ENCODE data around the gene DYNLL2.
A peak's percentile ranks its signal among the peaks of the same experiment; 100 is the strongest.
"Not testable (repeated sequence)": the region's sequence is repeated elsewhere in the genome, so short reads cannot be mapped to it uniquely, and the experiment has no call there.

Gene DYNLL2

DNA sequence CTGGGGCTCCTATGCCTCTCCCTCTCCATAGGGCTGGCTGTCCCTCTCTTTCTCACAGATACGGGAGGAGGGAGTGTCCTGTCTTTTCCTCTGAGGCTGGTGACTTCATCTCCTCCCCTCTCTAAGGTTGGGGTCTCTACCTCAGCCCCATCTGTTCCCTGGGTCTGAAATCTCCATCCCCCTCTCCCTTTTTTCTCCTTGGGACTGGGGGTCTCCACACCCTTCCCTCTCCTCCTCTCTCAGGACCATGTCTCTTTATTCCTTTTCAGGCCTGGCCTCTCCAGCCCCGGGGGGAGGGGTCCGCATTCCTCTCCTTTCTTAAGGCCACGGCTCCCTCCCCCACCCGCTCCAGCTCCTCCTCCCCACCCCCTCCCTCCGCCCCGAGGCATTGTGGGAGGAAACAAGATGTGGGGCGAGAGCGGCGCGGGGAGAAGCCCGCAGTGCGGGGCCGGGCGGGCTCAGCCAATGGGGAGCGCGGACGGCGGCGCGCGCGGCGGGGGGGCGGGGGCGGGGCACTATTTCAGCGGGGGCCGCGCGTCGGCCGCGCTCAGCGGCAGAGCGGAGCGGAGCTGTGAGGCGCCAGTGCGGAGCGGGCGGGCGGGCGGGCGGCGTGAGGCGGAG is at the start of gene DYNLL2:
Gene DYNLL2 (plus strand): TSS at position 550 of the 621 bp plus-strand sequence. CDS start 3,672 bp downstream, outside the sequence.
- peak; percentile 91 for DNase-seq (ENCODE audit: low read depth)

- DNase-seq (ENCODE audit: low read depth), result no peak
Measured at GRCh38 chr17:58039975-58040374, 43.2 kb upstream of the DYNLL2 start.

DNA sequence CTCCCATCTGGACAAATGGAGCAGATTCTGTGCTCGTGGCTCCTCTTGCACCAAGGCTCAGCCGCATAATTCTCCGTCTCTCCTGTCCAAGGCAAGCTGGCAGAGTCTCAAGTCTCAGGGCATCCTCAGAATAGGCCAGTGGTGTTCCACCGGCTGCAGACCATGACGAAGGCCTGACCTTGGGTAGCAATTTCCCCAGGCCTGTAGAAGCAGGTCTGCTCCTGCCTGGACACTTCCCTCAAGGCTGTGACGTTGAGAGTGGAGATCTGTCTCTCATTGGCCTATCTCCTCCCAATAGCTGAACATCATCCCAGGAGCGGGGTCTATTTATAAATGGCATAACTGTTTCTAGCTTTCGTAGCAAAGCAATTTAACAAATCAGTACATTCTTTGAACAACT is 42.8 kb upstream of the DYNLL2 start:
- no peak for DNase-seq (ENCODE audit: low read depth)

- DNase-seq (ENCODE audit: low read depth), result no peak
Measured at GRCh38 chr17:58041161-58041560, 42.1 kb upstream of the DYNLL2 start.

- DNase-seq (ENCODE audit: low read depth), result no peak
Measured at GRCh38 chr17:58043221-58044181, 39.7 kb upstream of the DYNLL2 start.

- not testable (repeated sequence) for DNase-seq (ENCODE audit: low read depth)
Measured at GRCh38 chr17:58044256-58044655, 39.0 kb upstream of the DYNLL2 start.

- DNase-seq (ENCODE audit: low read depth), result no peak
Measured at GRCh38 chr17:58046239-58047094, 36.8 kb upstream of the DYNLL2 start.

DNA sequence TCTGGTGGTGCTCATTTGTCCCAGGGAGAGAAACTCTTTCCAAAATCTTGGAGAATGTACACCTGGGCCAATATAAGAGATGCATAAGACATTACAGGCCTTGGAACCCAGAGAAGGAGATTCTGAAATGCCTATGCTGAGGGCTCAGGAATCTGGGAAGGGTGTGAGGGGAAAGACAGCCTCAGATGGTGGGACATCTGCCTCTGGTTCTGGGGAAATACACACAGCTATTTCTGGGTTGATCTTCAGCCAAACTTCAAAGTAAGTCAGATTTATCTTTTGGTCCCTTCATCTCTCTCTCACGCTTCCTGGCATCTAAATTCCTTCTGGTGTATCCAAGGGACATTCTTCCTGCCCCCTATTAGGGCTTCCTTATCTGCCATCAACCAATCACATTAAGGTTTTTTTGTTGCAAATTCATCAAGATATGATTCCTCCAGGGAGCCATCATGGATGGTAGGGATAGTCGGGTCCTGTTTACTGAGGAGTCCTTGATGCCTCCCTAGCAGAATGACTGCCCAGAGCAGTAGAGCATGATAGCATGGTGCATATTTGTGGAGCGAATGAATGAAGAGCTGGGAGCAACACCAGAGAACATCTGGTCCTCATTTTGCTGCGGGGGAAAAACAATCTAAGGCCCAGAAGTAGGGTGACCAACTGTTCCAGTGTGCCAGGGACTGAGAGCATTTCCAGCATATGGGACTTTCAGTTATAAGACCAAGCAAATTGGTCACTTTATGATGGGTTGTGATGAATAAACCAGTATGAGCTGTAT is 35.7 kb upstream of the DYNLL2 start:
- DNase-seq (ENCODE audit: low read depth), result peak; percentile 9

DNA sequence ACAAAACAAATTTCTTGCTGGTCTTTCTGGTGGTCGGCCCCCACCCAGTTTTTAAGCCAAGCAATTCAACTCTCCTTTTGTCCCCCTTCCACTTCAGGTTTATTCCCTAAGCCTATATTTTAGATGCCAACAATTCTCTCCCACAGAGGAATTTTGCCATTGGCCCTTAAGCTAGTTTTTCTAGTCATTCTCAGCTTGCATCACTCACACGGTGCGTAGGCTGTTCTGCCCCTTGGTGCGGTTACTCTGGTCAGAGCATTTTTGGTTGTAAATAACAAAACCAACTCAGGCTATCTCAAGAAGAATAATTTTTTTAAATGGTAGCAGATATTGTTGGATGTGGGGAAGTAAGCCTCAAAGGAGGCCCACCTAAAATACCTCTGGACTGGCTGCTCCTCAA is 33.7 kb upstream of the DYNLL2 start:
- no peak for DNase-seq (ENCODE audit: low read depth)

DNA sequence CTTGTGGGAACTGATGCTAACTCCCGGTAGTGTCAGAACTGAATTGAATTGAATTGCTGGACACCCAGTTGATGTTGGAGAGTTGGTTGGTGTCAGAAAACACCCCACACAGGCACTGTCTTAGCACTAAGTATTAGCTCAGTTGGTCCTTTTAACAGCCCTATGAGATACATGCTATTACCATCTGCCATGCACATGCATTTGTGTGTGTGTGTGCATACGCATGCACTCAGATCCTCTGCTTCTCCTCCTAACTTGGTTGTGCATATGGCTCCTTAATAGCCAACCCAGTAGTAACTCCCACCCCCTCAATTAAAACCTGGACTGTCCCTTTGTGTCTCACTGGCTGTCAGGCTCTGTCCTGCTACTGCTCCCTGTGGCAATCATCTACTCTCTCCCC is 32.3 kb upstream of the DYNLL2 start:
- no peak for DNase-seq (ENCODE audit: low read depth)

DNA sequence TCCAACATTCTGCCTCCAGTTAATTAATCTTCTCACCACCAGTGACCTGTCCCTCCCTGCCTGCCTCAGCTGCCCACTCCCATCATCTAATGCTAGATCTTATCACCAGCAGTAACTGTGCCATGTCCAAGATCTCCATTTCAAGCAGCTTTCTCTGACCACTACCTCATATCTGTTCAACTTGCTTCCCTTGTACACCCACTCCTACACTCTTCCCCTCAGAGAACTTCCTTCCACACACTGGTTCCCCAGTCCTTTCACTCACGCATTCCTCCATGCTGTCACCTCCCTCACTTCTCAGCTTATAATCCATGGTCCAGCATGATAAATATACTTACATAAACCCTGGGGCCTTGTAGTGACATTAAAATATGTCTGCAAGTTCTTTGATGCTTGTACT is 31.8 kb upstream of the DYNLL2 start:
- DNase-seq (ENCODE audit: low read depth), result no peak

DNA sequence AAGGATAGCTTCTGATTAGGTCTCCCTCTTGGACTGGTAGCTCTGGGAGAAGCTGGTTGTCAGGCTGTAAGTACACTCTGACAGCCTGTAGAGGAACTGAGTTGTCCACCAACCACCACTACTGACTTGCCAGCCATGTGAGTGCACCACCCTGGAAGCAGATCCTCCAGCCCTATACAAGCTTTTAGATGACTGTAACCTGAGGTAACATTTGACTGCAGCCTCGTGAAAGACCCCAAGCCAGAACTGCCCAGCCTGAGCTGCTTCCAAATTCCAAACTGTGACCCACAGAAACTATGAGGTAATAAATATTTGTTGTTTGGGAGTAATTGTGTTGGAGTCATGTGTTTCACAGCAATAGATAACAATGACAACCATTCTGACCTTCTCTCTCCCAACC is 30.8 kb upstream of the DYNLL2 start:
- no peak for DNase-seq (ENCODE audit: low read depth)

GRCh38 chr17:58052945-58053715 is 30.1 kb upstream of the DYNLL2 start:
- DNase-seq (ENCODE audit: low read depth), result no peak

- DNase-seq (ENCODE audit: low read depth), result no peak
Measured at GRCh38 chr17:58054641-58055040, 28.6 kb upstream of the DYNLL2 start.

DNA sequence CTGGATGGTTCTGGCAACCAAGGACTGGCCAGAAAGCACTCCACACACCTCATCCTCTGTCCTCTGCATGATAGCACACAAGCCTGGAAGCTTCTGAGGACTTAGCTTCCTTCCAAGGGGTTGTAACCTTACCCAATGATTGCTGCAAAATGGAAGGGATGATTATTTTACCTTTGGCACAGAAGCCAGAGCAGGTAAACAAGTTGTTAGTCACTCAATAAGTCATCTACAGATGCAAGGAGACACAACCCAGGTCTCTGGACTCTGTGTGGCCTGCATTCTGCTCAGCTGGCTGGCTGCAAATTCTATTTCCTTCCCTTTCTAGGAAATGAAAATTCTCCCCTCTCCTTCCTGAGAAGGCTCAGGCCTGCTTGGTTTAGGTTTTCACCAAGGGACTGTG is 26.7 kb upstream of the DYNLL2 start:
- no peak for DNase-seq (ENCODE audit: low read depth)

DNA sequence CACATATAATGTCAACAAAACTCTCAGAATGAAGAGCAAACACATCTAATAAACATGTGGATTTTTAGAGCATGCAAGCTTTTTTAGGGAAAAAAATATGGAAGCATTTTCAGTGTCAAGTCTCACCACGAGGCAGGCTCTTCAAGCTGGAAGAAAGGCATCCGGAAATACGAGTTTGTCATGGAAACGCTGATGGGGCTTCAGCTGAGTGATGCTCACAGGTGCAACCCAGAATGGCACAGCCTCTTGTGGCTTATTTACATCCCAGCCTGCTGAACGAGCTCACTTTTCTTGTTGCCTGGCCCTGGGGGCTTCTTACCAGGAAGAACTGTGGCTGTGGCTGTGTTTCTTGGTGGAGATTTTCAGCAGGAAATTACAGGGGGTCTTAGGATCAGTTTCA is 24.1 kb upstream of the DYNLL2 start:
- no peak for DNase-seq (ENCODE audit: low read depth)

- DNase-seq (ENCODE audit: low read depth), result no peak
Measured at GRCh38 chr17:58060596-58061191, 22.5 kb upstream of the DYNLL2 start.

- DNase-seq (ENCODE audit: low read depth), result no peak
Measured at GRCh38 chr17:58061672-58062071, 21.5 kb upstream of the DYNLL2 start.

- no peak for DNase-seq (ENCODE audit: low read depth)
Measured at GRCh38 chr17:58065238-58065637, 18.0 kb upstream of the DYNLL2 start.

DNA sequence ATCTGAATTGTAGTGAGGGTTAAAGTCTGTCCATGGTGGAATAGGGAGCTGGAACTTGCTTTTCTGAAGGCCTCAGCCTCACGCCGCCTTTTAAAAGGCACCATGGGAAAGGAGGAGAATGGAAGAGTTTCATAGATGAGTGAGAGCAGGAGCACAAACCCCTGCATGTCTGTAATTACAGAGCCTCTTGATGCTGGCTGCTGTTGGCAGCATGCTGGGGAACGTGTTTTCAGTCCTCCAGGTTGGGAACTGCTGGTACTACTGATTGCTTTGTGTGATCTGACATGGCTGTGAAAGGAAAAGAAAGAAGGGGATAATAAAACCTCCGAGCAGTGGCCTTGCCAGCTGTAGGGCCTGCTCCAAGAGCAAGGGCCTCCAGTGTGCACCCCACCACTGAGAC is 16.8 kb upstream of the DYNLL2 start:
- no peak for DNase-seq (ENCODE audit: low read depth)

Data from fibroblast of gingiva (primary cell).